GM23338 (cell line): ENCODE results near the gene GPC6. TPM values are rescaled to one million over a fixed set of nuclear protein-coding genes. Genes with fewer than 3 reads are reported as not detected.

ENCODE experiments used
- ATAC-seq: fragments of 200-7000 bp; cut with Tn5 transposase; 3 replicates; pipeline ENCODE4 v1.9.1; 2020
- DNase-seq: peaks from one replicate; pipeline ENCODE4 v3.0.0-alpha.2; 2015; ENCODE audit warnings: low spot score
- H2AFZ ChIP-seq: fragments of 200-600 bp; sonication (generic); 2 replicates; pipeline ENCODE4 v1.8.0; 2016; ENCODE audit warnings: antibody characterized with exemption, mild to moderate bottlenecking, moderate library complexity
- H3F3A ChIP-seq: fragments of 200-600 bp; sonication (generic); replicated peaks from 2 replicates; pipeline ENCODE4 v1.8.0; 2017; ENCODE audit warnings: antibody characterized with exemption, mixed run types, low read depth
- H3K27ac ChIP-seq: fragments of 200-600 bp; sonication (generic); 2 replicates; pipeline ENCODE4 v1.6.1; 2016; ENCODE audit warnings: low read depth
- H3K27me3 ChIP-seq: fragments of 200-600 bp; sonication (generic); 2 replicates; pipeline ENCODE4 v1.8.0; 2016; ENCODE audit warnings: mild to moderate bottlenecking, mixed run types, moderate library complexity; ENCODE audit not compliant: insufficient read depth
- H3K36me3 ChIP-seq: fragments of 200-600 bp; sonication (generic); 2 replicates; pipeline ENCODE4 v1.8.0; 2016; ENCODE audit warnings: mild to moderate bottlenecking; ENCODE audit not compliant: insufficient read depth
- H3K4me1 ChIP-seq: fragments of 200-600 bp; sonication (generic); 2 replicates; pipeline ENCODE4 v1.8.0; 2016; ENCODE audit warnings: mild to moderate bottlenecking, moderate library complexity; ENCODE audit not compliant: insufficient read depth
- H3K4me2 ChIP-seq: fragments of 200-600 bp; sonication (generic); 2 replicates; pipeline ENCODE4 v1.7.1; 2017; ENCODE audit warnings: mixed run types
- H3K4me3 ChIP-seq: fragments of 200-600 bp; sonication (generic); 2 replicates; pipeline ENCODE4 v1.6.1; 2016; ENCODE audit warnings: mixed run types
- H3K79me2 ChIP-seq: fragments of 200-600 bp; sonication (generic); replicated peaks from 2 replicates; pipeline ENCODE4 v1.8.0; 2017; ENCODE audit warnings: mild to moderate bottlenecking; ENCODE audit not compliant: insufficient read depth
- H3K9me2 ChIP-seq: fragments of 200-600 bp; sonication (generic); 2 replicates; pipeline ENCODE4 v1.8.0; 2017; ENCODE audit not compliant: insufficient read depth
- H4K20me1 ChIP-seq: fragments of 200-600 bp; sonication (generic); replicated peaks from 2 replicates; pipeline ENCODE4 v1.8.0; 2017; ENCODE audit warnings: mild to moderate bottlenecking; ENCODE audit not compliant: insufficient read depth
- H3K27ac Mint-ChIP-seq: 2 replicates; pipeline ENCODE4 v1.8.0; 2020; ENCODE audit warnings: inconsistent platforms, mild to moderate bottlenecking, moderate library complexity, mixed read lengths
- H3K27me3 Mint-ChIP-seq: 3 replicates; pipeline ENCODE4 v1.8.0; 2022; ENCODE audit warnings: low read depth, mild to moderate bottlenecking, moderate library complexity, mixed read lengths, inconsistent platforms; ENCODE audit not compliant: insufficient read depth, poor library complexity
- H3K36me3 Mint-ChIP-seq: 3 replicates; pipeline ENCODE4 v1.8.0; 2021; ENCODE audit warnings: low read depth, mild to moderate bottlenecking, inconsistent platforms, moderate library complexity, mixed read lengths
- H3K4me1 Mint-ChIP-seq: 3 replicates; pipeline ENCODE4 v1.8.0; 2020; ENCODE audit warnings: mild to moderate bottlenecking, inconsistent platforms, mixed read lengths
- H3K4me3 Mint-ChIP-seq: 3 replicates; pipeline ENCODE4 v1.8.0; 2021; ENCODE audit warnings: moderate library complexity, mild to moderate bottlenecking, inconsistent platforms, mixed read lengths
- H3K9me3 Mint-ChIP-seq: 3 replicates; pipeline ENCODE4 v1.8.0; 2020; ENCODE audit warnings: moderate library complexity, mild to moderate bottlenecking, inconsistent platforms, mixed read lengths
- EZH2 ChIP-seq: fragments of 200-600 bp; sonication (generic); IDR thresholded peaks from one replicate; pipeline ENCODE4 v1.8.0; 2017; ENCODE audit warnings: antibody characterized with exemption, mild to moderate bottlenecking, low read depth; ENCODE audit not compliant: unreplicated experiment
- polyA plus RNA-seq: library from polyadenylated mRNA; unstranded; fragments of >200 nt; fragmentation: Nextera tagmentation; extraction: Ambion mirVana; gene quantifications from 2 replicates; pipeline ENCODE4 v1.2.1, GENCODE V29; 2016
- total RNA-seq: library from RNA; depleted of rRNA; stranded (reverse); fragments of >200 nt; shearing (Covaris generic); gene quantifications from 2 replicates; pipeline ENCODE4 v1.2.3, GENCODE V29; 2014
- TF ChIP-seq, protein P1 (sequence below): fragments of 250-450 bp; sonication (Bioruptor Pico); IDR thresholded peaks from 2 replicates; pipeline ENCODE4 v1.5.0; 2020; ENCODE audit warnings: mild to moderate bottlenecking, moderate library complexity

Gene GPC6
- total and polyA plus RNA-seq, 2 experiments from 2014 or later = 6.4 to 28.6 TPM

DNA sequence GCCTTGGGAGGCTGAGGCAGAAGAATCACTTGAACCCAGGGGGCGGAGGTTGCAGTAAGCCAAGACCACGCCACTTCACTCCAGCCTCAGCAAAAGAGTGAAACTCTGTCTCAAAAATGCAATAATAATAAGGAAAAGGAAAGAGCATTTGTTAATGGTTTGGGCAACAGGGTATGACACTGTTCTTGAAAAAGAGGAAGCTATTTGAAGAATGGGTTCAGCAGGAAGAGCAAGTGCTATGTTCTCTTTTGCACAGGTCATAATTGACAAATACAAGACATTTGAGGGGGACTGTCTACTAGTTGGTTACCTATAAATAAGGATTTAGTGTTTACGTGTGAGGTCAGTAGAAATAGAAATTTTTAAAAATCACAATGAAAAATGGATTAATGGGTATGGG lies 1034.6 kb downstream of the GPC6 start:
- H3K4me3 ChIP-seq = no peak overlapping the region
- no peak for DNase-seq
- no peaks in the 10 kb centered on the region for H3K27me3 ChIP-seq
- H3K27ac ChIP-seq = no peak overlapping the region
- Mint-ChIP-seq H3K4me1 (0 out of 3 replicates have a peak, but pooled peaks cover 9% of the 10 kb centered on the region), H3K27ac (no peak overlapping the region), H3K27me3 (peaks cover 1% of the 10 kb centered on the region), H3K9me3 (no peaks in the 10 kb centered on the region), H3K4me3 (no peak overlapping the region), H3K36me3 (no peaks in the 10 kb centered on the region)
- H3K4me1 ChIP-seq = no peaks in the 10 kb centered on the region
- no peak for ATAC-seq
- H3K9me2 ChIP-seq = no peaks in the 10 kb centered on the region
- H3K36me3 ChIP-seq = no peaks in the 10 kb centered on the region
- no peaks in the 10 kb centered on the region for H3F3A ChIP-seq
- TF ChIP-seq, protein P1, sequence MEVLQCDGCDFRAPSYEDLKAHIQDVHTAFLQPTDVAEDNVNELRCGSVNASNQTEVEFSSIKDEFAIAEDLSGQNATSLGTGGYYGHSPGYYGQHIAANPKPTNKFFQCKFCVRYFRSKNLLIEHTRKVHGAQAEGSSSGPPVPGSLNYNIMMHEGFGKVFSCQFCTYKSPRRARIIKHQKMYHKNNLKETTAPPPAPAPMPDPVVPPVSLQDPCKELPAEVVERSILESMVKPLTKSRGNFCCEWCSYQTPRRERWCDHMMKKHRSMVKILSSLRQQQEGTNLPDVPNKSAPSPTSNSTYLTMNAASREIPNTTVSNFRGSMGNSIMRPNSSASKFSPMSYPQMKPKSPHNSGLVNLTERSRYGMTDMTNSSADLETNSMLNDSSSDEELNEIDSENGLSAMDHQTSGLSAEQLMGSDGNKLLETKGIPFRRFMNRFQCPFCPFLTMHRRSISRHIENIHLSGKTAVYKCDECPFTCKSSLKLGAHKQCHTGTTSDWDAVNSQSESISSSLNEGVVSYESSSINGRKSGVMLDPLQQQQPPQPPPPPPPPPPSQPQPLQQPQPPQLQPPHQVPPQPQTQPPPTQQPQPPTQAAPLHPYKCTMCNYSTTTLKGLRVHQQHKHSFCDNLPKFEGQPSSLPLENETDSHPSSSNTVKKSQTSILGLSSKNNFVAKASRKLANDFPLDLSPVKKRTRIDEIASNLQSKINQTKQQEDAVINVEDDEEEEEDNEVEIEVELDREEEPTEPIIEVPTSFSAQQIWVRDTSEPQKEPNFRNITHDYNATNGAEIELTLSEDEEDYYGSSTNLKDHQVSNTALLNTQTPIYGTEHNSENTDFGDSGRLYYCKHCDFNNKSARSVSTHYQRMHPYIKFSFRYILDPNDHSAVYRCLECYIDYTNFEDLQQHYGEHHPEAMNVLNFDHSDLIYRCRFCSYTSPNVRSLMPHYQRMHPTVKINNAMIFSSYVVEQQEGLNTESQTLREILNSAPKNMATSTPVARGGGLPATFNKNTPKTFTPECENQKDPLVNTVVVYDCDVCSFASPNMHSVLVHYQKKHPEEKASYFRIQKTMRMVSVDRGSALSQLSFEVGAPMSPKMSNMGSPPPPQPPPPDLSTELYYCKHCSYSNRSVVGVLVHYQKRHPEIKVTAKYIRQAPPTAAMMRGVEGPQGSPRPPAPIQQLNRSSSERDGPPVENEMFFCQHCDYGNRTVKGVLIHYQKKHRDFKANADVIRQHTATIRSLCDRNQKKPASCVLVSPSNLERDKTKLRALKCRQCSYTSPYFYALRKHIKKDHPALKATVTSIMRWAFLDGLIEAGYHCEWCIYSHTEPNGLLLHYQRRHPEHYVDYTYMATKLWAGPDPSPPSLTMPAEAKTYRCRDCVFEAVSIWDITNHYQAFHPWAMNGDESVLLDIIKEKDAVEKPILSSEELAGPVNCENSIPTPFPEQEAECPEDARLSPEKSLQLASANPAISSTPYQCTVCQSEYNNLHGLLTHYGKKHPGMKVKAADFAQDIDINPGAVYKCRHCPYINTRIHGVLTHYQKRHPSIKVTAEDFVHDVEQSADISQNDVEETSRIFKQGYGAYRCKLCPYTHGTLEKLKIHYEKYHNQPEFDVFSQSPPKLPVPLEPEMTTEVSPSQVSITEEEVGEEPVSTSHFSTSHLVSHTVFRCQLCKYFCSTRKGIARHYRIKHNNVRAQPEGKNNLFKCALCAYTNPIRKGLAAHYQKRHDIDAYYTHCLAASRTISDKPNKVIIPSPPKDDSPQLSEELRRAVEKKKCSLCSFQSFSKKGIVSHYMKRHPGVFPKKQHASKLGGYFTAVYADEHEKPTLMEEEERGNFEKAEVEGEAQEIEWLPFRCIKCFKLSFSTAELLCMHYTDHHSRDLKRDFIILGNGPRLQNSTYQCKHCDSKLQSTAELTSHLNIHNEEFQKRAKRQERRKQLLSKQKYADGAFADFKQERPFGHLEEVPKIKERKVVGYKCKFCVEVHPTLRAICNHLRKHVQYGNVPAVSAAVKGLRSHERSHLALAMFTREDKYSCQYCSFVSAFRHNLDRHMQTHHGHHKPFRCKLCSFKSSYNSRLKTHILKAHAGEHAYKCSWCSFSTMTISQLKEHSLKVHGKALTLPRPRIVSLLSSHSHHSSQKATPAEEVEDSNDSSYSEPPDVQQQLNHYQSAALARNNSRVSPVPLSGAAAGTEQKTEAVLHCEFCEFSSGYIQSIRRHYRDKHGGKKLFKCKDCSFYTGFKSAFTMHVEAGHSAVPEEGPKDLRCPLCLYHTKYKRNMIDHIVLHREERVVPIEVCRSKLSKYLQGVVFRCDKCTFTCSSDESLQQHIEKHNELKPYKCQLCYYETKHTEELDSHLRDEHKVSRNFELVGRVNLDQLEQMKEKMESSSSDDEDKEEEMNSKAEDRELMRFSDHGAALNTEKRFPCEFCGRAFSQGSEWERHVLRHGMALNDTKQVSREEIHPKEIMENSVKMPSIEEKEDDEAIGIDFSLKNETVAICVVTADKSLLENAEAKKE (CRISPR knock-in tag) = no peak
- H3K79me2 ChIP-seq = no peaks in the 10 kb centered on the region
- no peak overlapping the region for H3K4me2 ChIP-seq
- no peaks in the 10 kb centered on the region for H4K20me1 ChIP-seq
- no peak overlapping the region for H2AFZ ChIP-seq

DNA sequence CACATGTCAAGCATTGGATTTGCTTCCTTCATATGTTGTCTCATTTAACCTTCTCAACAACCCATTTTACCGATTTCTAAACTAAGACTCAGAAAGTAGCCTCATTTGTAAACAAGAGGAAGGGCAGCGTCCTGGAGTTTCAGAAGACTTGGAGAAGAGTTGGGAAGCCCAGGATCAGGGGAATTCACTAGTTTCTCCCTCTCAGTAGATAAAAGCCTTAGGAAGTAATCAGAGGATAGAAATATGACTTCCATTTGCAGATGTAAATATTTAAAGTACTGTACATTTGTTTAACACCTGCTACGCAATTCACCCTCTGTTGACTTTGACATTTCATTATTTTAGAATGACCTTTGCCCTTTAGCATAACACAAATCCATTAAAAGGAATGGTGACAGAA lies 1036.4 kb downstream of the GPC6 start:
- no peaks in the 10 kb centered on the region for H3K79me2 ChIP-seq
- H3K9me2 ChIP-seq = no peaks in the 10 kb centered on the region
- H3K27me3 ChIP-seq = no peaks in the 10 kb centered on the region
- H3K27ac ChIP-seq = no peak overlapping the region
- no peaks in the 10 kb centered on the region for H3F3A ChIP-seq
- H3K4me1 Mint-ChIP-seq = peaks cover 7% of the 10 kb centered on the region; the same call in 1 of the 3 replicates
- no peak for TF ChIP-seq EZH2
- no peak overlapping the region for H3K4me3 ChIP-seq
- peaks cover 1% of the 10 kb centered on the region for H3K27me3 Mint-ChIP-seq
- DNase-seq = no peak
- H3K4me2 ChIP-seq = no peak overlapping the region
- no peak overlapping the region for H3K4me3 Mint-ChIP-seq
- H3K36me3 ChIP-seq = no peaks in the 10 kb centered on the region
- no peak overlapping the region for H2AFZ ChIP-seq
- H3K36me3 Mint-ChIP-seq = no peaks in the 10 kb centered on the region
- H4K20me1 ChIP-seq = no peaks in the 10 kb centered on the region
- H3K27ac Mint-ChIP-seq = no peak overlapping the region
- ATAC-seq = no peak
- no peaks in the 10 kb centered on the region for H3K4me1 ChIP-seq
- no peaks in the 10 kb centered on the region for H3K9me3 Mint-ChIP-seq
